Suprapubic skin (tissue), 3 donors: ENCODE results near the gene FLT1.

Source experiments
- POLR2A ChIP-seq, 2 donors: fragments of 450-650 bp; IDR thresholded peaks; one replicate each; pipeline ENCODE4 v1.6.1; 2017; ENCODE audit warnings: antibody characterized with exemption in 2 of 2, mild to moderate bottlenecking in 2 of 2, moderate library complexity in 2 of 2
- TF ChIP-seq, protein P1 (sequence below), 2 donors: fragments of 200-600 bp in 1 of 2; fragments of 450-650 bp in 1 of 2; sonication (generic) in 1 of 2; IDR thresholded peaks; one replicate each; pipeline ENCODE4 v1.5.1; 2016 to 2019; ENCODE audit warnings: antibody characterized with exemption in 2 of 2, mild to moderate bottlenecking in 1 of 2, moderate library complexity in 1 of 2

- no peak for TF ChIP-seq POLR2A (IDR thresholded peaks at IDR 0.05)
- TF ChIP-seq, protein P1, sequence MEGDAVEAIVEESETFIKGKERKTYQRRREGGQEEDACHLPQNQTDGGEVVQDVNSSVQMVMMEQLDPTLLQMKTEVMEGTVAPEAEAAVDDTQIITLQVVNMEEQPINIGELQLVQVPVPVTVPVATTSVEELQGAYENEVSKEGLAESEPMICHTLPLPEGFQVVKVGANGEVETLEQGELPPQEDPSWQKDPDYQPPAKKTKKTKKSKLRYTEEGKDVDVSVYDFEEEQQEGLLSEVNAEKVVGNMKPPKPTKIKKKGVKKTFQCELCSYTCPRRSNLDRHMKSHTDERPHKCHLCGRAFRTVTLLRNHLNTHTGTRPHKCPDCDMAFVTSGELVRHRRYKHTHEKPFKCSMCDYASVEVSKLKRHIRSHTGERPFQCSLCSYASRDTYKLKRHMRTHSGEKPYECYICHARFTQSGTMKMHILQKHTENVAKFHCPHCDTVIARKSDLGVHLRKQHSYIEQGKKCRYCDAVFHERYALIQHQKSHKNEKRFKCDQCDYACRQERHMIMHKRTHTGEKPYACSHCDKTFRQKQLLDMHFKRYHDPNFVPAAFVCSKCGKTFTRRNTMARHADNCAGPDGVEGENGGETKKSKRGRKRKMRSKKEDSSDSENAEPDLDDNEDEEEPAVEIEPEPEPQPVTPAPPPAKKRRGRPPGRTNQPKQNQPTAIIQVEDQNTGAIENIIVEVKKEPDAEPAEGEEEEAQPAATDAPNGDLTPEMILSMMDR (IDR thresholded peaks at IDR 0.05): no peak
Observed at GRCh38 chr13:28452755-28453154, 42.2 kb downstream of the FLT1 start.
